HepG2 (cell line): ENCODE measurements around the gene SP7. TPM values are rescaled to one million over a fixed set of nuclear protein-coding genes. Genes with fewer than 3 reads are reported as not detected.

Experiments used
- ATAC-seq: fragments of 200-7000 bp; cut with Tn5 transposase; 3 replicates; pipeline ENCODE4 v1.9.1; 2020; ENCODE audit warnings: mild to moderate bottlenecking, moderate library complexity
- BruUV-seq: library from RNA; stranded (reverse); fragments of 400-500 nt; replicated peaks from 2 replicates; lab custom pipeline; 2021; lab: Mats Ljungman, UMichigan
- CTCF ChIA-PET: fragments of 300-600 bp; formaldehyde crosslinking; extraction: SDS; loops from one replicate; lab custom pipeline; 2021; ENCODE audit warnings: low total read pairs, inconsistent platforms, low intra/inter-chr PET ratio; lab: Yijun Ruan, JAX
- POLR2A ChIA-PET: fragments of 350-600 bp; sonication (Branson Sonifier 250); formaldehyde crosslinking; loops from one replicate; lab custom pipeline; 2020; ENCODE audit warnings: antibody characterized with exemption, inconsistent platforms; lab: Yijun Ruan, JAX
- DNase-seq: peaks from one replicate; pipeline ENCODE4 v3.0.0-alpha.2; 2015; ENCODE audit warnings: low spot score
- FAIRE-seq: peaks from 3 replicates; lab custom pipeline; 2011; peaks lifted over from hg19 to GRCh38; lab: Jason Lieb, UNC
- H2AFZ ChIP-seq: one replicate; pipeline ENCODE4 v1.6.1; 2011; ENCODE audit warnings: low read length, inconsistent platforms
- H3K27ac ChIP-seq: fragments of 300-600 bp; 3 replicates; pipeline ENCODE4 v1.8.0; 2011; ENCODE audit warnings: mixed run types, mild to moderate bottlenecking, mixed read lengths, low read length, inconsistent platforms; ENCODE audit not compliant: insufficient read depth; ENCODE audit errors: extremely low read length
- H3K27me3 ChIP-seq, 2 experiments: fragments of 200-600 bp in 1 of 2; 2 replicates in 1 of 2; 3 replicates in 1 of 2; pipeline versions ENCODE4 v1.6.0 to v1.8.0; 2011; ENCODE audit warnings: low read length in 2 of 2, mild to moderate bottlenecking in 2 of 2, moderate library complexity in 2 of 2, inconsistent platforms in 1 of 2; ENCODE audit not compliant: insufficient read depth in 2 of 2, control insufficient read depth in 1 of 2
- H3K36me3 ChIP-seq, 2 experiments: fragments of 200-600 bp in 1 of 2; replicated peaks in 1 of 2; 2 replicates in 1 of 2; 3 replicates in 1 of 2; pipeline versions ENCODE4 v1.5.1 to v1.8.0; 2011; ENCODE audit warnings: low read length in 2 of 2, inconsistent platforms in 1 of 2; ENCODE audit not compliant: insufficient read depth in 2 of 2, control insufficient read depth in 1 of 2
- H3K4me1 ChIP-seq: 2 replicates; pipeline ENCODE4 v1.5.1; 2012; ENCODE audit warnings: low read length, inconsistent platforms; ENCODE audit not compliant: insufficient read depth
- H3K4me2 ChIP-seq: 2 replicates; pipeline ENCODE4 v1.6.0; 2011; ENCODE audit warnings: low read depth, low read length, inconsistent platforms
- H3K4me3 ChIP-seq, 3 experiments: fragments of 200-600 bp in 1 of 3; sonication (generic), shearing (Covaris generic) in 1 of 3; replicated peaks in 1 of 3; 2 replicates each; pipeline ENCODE4 v1.5.1; 2011 to 2016; ENCODE audit warnings: low read length in 3 of 3, inconsistent platforms in 2 of 3, low read depth in 2 of 3, mild to moderate bottlenecking in 2 of 3, control low read depth in 1 of 3, mixed read lengths in 1 of 3; ENCODE audit not compliant: insufficient read depth in 1 of 3
- H3K79me2 ChIP-seq: one replicate; pipeline ENCODE4 v1.6.1; 2011; ENCODE audit warnings: low read length, inconsistent platforms; ENCODE audit not compliant: insufficient read depth
- H3K9ac ChIP-seq: 2 replicates; pipeline ENCODE4 v1.6.0; 2011; ENCODE audit warnings: mild to moderate bottlenecking, low read depth, low read length, inconsistent platforms; ENCODE audit not compliant: insufficient read depth
- H3K9me3 ChIP-seq: 2 replicates; pipeline ENCODE4 v1.5.1; 2012; ENCODE audit warnings: mild to moderate bottlenecking, low read length
- H4K20me1 ChIP-seq: 2 replicates; pipeline ENCODE4 v1.6.0; 2011; ENCODE audit warnings: inconsistent platforms, mild to moderate bottlenecking, low read length, moderate library complexity; ENCODE audit not compliant: insufficient read depth
- BRF2 ChIP-seq: sonication (generic); formaldehyde crosslinking; IDR thresholded peaks from 2 replicates; pipeline ENCODE4 v1.8.1; 2022; ENCODE audit warnings: mild to moderate bottlenecking, missing genetic modification reagents
- CBX1 ChIP-seq: IDR thresholded peaks from one replicate; pipeline ENCODE4 v1.6.1; 2016; ENCODE audit warnings: antibody characterized with exemption, low read depth
- HMG20B ChIP-seq: conservative IDR thresholded peaks from 2 replicates; pipeline ENCODE4 v1.6.1; 2016; ENCODE audit warnings: missing genetic modification reagents, missing compliant biosample characterization
- RFX1 ChIP-seq: fragments of 450-650 bp; IDR thresholded peaks from 2 replicates; pipeline ENCODE4 v1.6.1; 2017
- RXRB ChIP-seq: IDR thresholded peaks from 2 replicates; pipeline ENCODE4 v1.6.1; 2016; ENCODE audit warnings: borderline replicate concordance, missing genetic modification reagents, missing compliant biosample characterization
- SP140L ChIP-seq: sonication (generic); formaldehyde crosslinking; IDR thresholded peaks from 2 replicates; pipeline ENCODE4 v1.4.0; 2020; ENCODE audit warnings: missing genetic modification reagents, borderline replicate concordance
- TFAP4 ChIP-seq: sonication (generic); IDR thresholded peaks from 2 replicates; pipeline ENCODE4 v1.6.1; 2016; ENCODE audit warnings: low read depth, borderline replicate concordance
- TRAFD1 ChIP-seq: sonication (generic); formaldehyde crosslinking; IDR thresholded peaks from 2 replicates; pipeline ENCODE4 v1.5.1; 2020; ENCODE audit warnings: missing genetic modification reagents, mild to moderate bottlenecking, borderline replicate concordance
- ZC3H13 ChIP-seq: sonication (generic); formaldehyde crosslinking; IDR thresholded peaks from 2 replicates; pipeline ENCODE4 v1.8.1; 2023; ENCODE audit warnings: mild to moderate bottlenecking, missing genetic modification reagents, moderate library complexity
- ZNF414 ChIP-seq: sonication (generic); formaldehyde crosslinking; IDR thresholded peaks from 2 replicates; pipeline ENCODE4 v1.5.0; 2020; ENCODE audit warnings: missing genetic modification reagents
- ZNF550 ChIP-seq: sonication (generic); formaldehyde crosslinking; IDR thresholded peaks from 2 replicates; pipeline ENCODE4 v1.4.0; 2020; ENCODE audit warnings: mild to moderate bottlenecking, missing genetic modification reagents, borderline replicate concordance
- ZNF678 ChIP-seq: sonication (generic); formaldehyde crosslinking; IDR thresholded peaks from 2 replicates; pipeline ENCODE4 v1.4.0; 2020; ENCODE audit warnings: mild to moderate bottlenecking, missing genetic modification reagents
- ZNF746 ChIP-seq: sonication (generic); formaldehyde crosslinking; IDR thresholded peaks from 2 replicates; pipeline ENCODE4 v1.8.0; 2022; ENCODE audit warnings: mild to moderate bottlenecking, missing genetic modification reagents
- ZSCAN25 ChIP-seq: sonication (generic); formaldehyde crosslinking; IDR thresholded peaks from 2 replicates; pipeline ENCODE4 v1.8.0; 2022; ENCODE audit warnings: mild to moderate bottlenecking, missing genetic modification reagents
- WGBS: methylation state at CpG from one replicate; pipeline ENCODE4 v1.1.6; 2017; ENCODE audit warnings: low lambda C conversion rate; 5-methylcytosine and 5-hydroxymethylcytosine counted together
- in situ Hi-C: cut with HindIII; loops from 2 replicates; pipeline ENCODE4 v1.10.0; 2017; ENCODE audit warnings: low pct_unique_long_range_greater_than_20kb; ENCODE audit not compliant: extremely low pct_ligation_motif_present
- intact Hi-C: fragments of 100-400 bp; cut with micrococcal nuclease; formaldehyde crosslinking; loops from one replicate; pipeline ENCODE4 v1.10.0; 2022; ENCODE audit not compliant: unreplicated experiment
- polyA plus RNA-seq, 8 experiments: library from polyadenylated mRNA; depleted of rRNA in 3 of 8; stranded (reverse) in 7 of 8; unstranded in 1 of 8; fragments of >200 nt; fragmentation: Illumina TruSeq in 4 of 8; extraction: Trizol in 4 of 8; gene quantifications; 2 replicates each; pipeline versions ENCODE4 v1.2.1 to v1.2.3, GENCODE V29; 2011 to 2016; ENCODE audit warnings: low read depth in 4 of 8, missing spikeins in 1 of 8, mixed read lengths in 1 of 8; ENCODE audit not compliant: insufficient read depth in 1 of 8
- total RNA-seq, 5 experiments: library from RNA; depleted of rRNA; stranded (reverse); fragments of >200 nt; fragmentation: Illumina TruSeq; extraction: Trizol; gene quantifications; 2 replicates each; pipeline ENCODE4 v1.2.3, GENCODE V29; 2016; ENCODE audit warnings: low read depth in 1 of 5

Gene SP7
- total and polyA plus RNA-seq, 2 of the 13 experiments (the other 11 are each of a cell fraction or from before 2014, with no cell fraction given) = not detected

- Histone ChIP-seq H3K27ac (peak overlapping the region; percentile 49), H3K9me3 (no peaks in the 10 kb centered on the region), H3K27me3 (no peaks in the 10 kb centered on the region; a peak in 1 of 5 replicates), H3K9ac (no peak overlapping the region), H4K20me1 (no peaks in the 10 kb centered on the region), H2AFZ (no peak overlapping the region), H3K36me3 (peaks cover 18 to 59% of the 10 kb centered on the region in 2 experiments), H3K79me2 (no peaks in the 10 kb centered on the region), H3K4me3 (no peak overlapping the region), H3K4me1 (peaks cover 15% of the 10 kb centered on the region), H3K4me2 (no peak overlapping the region)
- intact Hi-C loops = no loop called here
- ChIA-PET CTCF (no interaction called here), POLR2A (interaction anchor here (1.0 to 1.3 kb wide), 2 partner anchors 11 to 15 kb away, joined by 3 to 5 read pairs; partner anchors contain the start of gene PFDN5)
- in situ Hi-C loops = no loop called here
- WGBS = 94% methylated on average over 9 of the region's 9 CpGs
- TF ChIP-seq ZNF550 (CRISPR knock-in tag) (no peak), TFAP4 (no peak), RXRB (no peak), TRAFD1 (CRISPR knock-in tag) (no peak), RFX1 (no peak), ZNF414 (CRISPR knock-in tag) (no peak), ZNF678 (CRISPR knock-in tag) (no peak), ZC3H13 (no peak), HMG20B (no peak), ZSCAN25 (no peak), ZNF746 (CRISPR knock-in tag) (no peak), BRF2 (CRISPR knock-in tag) (no peak), CBX1 (no peak), SP140L (CRISPR knock-in tag) (no peak)
- DNase-seq (no peak), ATAC-seq (no peak), FAIRE-seq (no peak)
- no TSS peak for BruUV-seq
Observed at GRCh38 chr12:53279888-53280498, 56.2 kb downstream of the SP7 start.
